Neural crest cell (in vitro differentiated cells): ENCODE results near the gene MAPT. TPM values are rescaled to one million over a fixed set of nuclear protein-coding genes. Genes with fewer than 3 reads are reported as not detected.

Source experiments
- DNase-seq: peaks from one replicate; pipeline ENCODE4 v3.0.0; 2021; ENCODE audit warnings: low read depth, mixed read lengths, low spot score
- H3K27ac Mint-ChIP-seq: one replicate; pipeline ENCODE4 v1.8.0; 2021; ENCODE audit warnings: mild to moderate bottlenecking, mixed read lengths; ENCODE audit not compliant: unreplicated experiment
- H3K27me3 Mint-ChIP-seq: 2 replicates; pipeline ENCODE4 v1.8.0; 2021; ENCODE audit warnings: low read depth, mild to moderate bottlenecking, mixed read lengths
- H3K36me3 Mint-ChIP-seq: 2 replicates; pipeline ENCODE4 v1.8.0; 2021; ENCODE audit warnings: low read depth, mild to moderate bottlenecking, mixed read lengths
- H3K4me1 Mint-ChIP-seq: 2 replicates; pipeline ENCODE4 v1.8.0; 2021; ENCODE audit warnings: mixed read lengths
- H3K4me3 Mint-ChIP-seq: one replicate; pipeline ENCODE4 v1.8.0; 2021; ENCODE audit warnings: mild to moderate bottlenecking, mixed read lengths
- H3K9me3 Mint-ChIP-seq: 2 replicates; pipeline ENCODE4 v1.8.0; 2021; ENCODE audit warnings: mixed read lengths
- total RNA-seq: library from RNA; stranded (reverse); gene quantifications from 2 replicates; pipeline ENCODE4 v1.2.1, GENCODE V29; 2021
- TF ChIP-seq, protein P1 (sequence below): fragments of 200-600 bp; sonication (generic); conservative IDR thresholded peaks from 2 replicates; pipeline ENCODE4 v1.5.0; 2021; ENCODE audit warnings: antibody characterized with exemption, mild to moderate bottlenecking

Gene MAPT
- total RNA-seq, 1 donor from 2014 or later = 9.5 TPM

DNA sequence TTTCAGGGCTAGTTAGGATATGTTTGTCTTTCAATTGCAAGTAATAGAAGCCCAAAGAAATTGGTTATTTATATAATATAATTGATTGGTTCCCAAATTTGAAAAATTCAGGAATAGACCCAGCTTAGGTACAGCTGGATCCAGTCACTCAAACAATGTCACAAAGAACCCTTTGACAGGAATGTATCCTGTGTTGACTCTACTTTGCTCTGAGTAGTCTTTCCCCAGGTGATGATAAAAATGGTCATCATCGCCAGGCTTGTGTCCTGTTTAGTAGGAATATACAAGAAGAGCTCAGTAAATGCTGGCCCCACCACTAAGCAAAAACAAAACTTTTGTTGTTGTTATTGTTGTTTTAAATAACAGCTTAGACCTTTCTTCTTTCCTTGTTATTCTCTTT is 35.0 kb downstream of the MAPT start:
- Mint-ChIP-seq H3K36me3 (no peaks in the 10 kb centered on the region), H3K9me3 (no peaks in the 10 kb centered on the region), H3K4me3 (no peak overlapping the region), H3K27me3 (peaks cover 4% of the 10 kb centered on the region), H3K27ac (no peak overlapping the region), H3K4me1 (peaks cover 11% of the 10 kb centered on the region)
- TF ChIP-seq, protein P1, sequence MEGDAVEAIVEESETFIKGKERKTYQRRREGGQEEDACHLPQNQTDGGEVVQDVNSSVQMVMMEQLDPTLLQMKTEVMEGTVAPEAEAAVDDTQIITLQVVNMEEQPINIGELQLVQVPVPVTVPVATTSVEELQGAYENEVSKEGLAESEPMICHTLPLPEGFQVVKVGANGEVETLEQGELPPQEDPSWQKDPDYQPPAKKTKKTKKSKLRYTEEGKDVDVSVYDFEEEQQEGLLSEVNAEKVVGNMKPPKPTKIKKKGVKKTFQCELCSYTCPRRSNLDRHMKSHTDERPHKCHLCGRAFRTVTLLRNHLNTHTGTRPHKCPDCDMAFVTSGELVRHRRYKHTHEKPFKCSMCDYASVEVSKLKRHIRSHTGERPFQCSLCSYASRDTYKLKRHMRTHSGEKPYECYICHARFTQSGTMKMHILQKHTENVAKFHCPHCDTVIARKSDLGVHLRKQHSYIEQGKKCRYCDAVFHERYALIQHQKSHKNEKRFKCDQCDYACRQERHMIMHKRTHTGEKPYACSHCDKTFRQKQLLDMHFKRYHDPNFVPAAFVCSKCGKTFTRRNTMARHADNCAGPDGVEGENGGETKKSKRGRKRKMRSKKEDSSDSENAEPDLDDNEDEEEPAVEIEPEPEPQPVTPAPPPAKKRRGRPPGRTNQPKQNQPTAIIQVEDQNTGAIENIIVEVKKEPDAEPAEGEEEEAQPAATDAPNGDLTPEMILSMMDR = no peak
- DNase-seq = no peak

DNA sequence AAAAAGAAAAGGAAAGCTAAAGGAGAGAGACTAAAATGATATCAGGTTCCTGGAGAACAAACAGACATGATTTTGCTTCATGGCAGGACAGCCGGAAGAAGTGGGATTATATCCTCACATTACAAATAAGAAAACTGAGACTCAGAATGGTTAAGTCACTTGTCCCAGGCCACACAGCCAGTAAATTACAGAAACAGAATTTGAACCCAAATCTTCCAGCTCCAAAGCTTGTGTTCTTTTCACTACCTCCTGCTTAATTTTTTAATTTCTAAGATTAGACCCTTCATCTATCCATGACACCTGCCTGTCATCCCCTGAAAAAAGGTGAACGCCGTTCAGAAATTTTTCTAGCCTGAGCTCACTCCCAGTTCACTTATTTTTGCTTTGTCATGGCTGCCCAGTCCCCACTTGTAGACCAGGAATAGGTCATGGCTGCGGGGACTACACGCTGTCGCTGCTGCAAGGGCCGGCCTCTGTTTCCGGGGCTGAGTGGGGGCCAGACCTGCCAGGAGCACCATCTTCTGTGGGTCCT is 36.1 kb downstream of the MAPT start:
- peaks cover 5% of the 10 kb centered on the region for H3K4me1 Mint-ChIP-seq
- peaks cover 4% of the 10 kb centered on the region for H3K27me3 Mint-ChIP-seq

DNA sequence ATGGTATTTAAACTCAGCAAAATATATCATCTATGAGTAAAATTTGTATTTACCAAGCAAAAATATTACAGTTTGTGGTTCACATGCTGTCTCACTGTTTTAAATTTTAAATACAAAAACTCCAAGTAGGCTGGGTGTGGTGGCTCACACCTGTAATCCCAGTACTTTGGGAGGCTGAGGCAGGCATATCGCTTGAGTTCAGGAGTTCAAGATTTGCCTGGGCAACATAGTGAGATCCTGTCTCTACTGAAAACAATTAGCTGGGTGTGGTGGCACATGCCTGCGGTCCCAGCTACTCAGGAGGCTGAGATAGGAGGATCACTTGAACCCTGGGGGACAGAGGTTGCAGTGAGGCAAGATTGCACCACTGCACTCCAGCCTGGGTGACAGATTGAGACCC is 37.3 kb downstream of the MAPT start:
- no peaks in the 10 kb centered on the region for H3K9me3 Mint-ChIP-seq

More for the DNA sequence above, 36.1 kb downstream of the MAPT start:
- no peaks in the 10 kb centered on the region for H3K9me3 Mint-ChIP-seq
- H3K27ac Mint-ChIP-seq = no peak overlapping the region
- H3K4me3 Mint-ChIP-seq = no peak overlapping the region
- no peak for DNase-seq
- H3K36me3 Mint-ChIP-seq = no peaks in the 10 kb centered on the region
- TF ChIP-seq, protein P1 = no peak

DNA sequence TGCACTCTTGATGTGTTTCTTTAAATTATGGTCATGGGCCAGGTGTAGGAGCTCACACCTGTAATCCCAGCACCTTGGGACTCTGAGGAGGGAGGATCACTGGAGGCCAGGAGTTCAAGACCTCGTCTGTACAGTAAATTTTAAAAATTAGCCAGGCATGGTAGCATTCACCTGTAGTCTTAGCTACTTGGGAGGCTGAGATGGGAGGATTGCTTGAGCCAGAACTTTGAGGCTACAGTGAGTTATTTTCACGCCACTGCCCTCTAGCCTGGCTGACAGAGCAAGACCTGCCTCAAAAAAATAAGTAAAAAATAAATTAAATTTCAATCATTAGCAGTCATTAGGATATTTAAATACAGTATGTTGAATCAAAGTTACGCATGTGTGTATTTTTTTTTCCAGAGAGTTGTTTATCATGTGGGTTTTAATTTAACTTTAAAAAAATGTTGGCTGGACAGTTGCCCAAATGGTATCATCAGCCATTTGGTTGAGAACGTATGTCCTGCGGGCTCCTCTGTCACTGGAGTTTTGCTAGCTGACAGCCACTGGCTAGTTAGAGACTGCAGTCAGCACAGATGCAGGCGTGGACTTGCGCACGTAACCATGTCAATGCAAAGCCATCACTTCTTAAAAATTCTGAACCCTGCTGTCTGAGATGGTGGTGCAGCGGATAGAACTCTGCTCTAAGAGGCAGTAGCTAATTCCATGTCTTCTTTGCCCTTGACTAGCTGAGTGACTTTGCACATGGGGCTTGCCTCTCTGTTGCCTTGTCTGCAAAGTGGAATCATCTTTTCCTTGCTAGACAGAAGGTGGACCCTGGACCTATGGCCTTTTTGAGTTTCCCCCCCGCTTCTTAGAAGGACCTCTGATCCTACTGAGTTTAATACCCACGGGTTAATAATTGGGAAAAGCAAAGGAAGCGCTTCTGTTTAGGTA is 40.0 kb downstream of the MAPT start:
- no peak overlapping the region for H3K4me3 Mint-ChIP-seq
- no peak overlapping the region for H3K27ac Mint-ChIP-seq
- TF ChIP-seq, protein P1 = no peak
- H3K27me3 Mint-ChIP-seq = peaks cover 10% of the 10 kb centered on the region
- H3K4me1 Mint-ChIP-seq = peaks cover 5% of the 10 kb centered on the region
- no peaks in the 10 kb centered on the region for H3K9me3 Mint-ChIP-seq
- DNase-seq = no peak
- H3K36me3 Mint-ChIP-seq = no peaks in the 10 kb centered on the region

More for the DNA sequence above, 37.3 kb downstream of the MAPT start:
- Mint-ChIP-seq H3K27me3 (peaks cover 7% of the 10 kb centered on the region), H3K4me3 (no peak overlapping the region), H3K4me1 (peaks cover 5% of the 10 kb centered on the region), H3K27ac (no peak overlapping the region), H3K36me3 (no peaks in the 10 kb centered on the region)
- TF ChIP-seq, protein P1 = no peak
- DNase-seq = no peak

DNA sequence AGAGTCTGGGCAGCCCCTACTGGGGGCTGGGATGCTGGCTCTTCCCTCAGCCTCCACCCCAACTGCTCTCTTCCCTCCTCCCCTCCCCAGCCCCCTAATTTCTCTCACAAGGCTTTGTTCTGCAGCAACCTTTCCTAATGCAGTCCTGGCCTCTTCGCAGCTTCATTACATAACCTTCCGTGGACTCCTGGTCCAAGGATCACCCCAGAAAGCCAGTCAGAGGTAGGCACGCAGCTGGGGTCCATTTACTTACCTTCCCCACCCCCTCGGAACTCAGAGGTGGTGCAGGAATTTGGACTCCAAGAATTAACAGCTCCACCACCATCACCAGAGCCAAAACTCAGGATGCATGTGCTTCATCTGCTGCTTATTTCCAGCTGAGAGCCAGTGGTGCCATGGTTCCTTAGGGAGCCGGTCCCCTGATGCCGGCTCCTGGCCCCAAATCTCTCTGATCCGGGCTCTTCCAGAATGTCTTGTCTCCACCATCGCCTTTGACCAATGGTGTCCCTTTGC is 40.9 kb downstream of the MAPT start:
- TF ChIP-seq, protein P1 = no peak
- H3K4me3 Mint-ChIP-seq = no peak overlapping the region

More for the DNA sequence above, 40.9 kb downstream of the MAPT start:
- H3K9me3 Mint-ChIP-seq = no peaks in the 10 kb centered on the region
- peaks cover 5% of the 10 kb centered on the region for H3K4me1 Mint-ChIP-seq
- no peaks in the 10 kb centered on the region for H3K36me3 Mint-ChIP-seq
- peaks cover 14% of the 10 kb centered on the region for H3K27me3 Mint-ChIP-seq
- no peak overlapping the region for H3K27ac Mint-ChIP-seq
- no peak for DNase-seq
